Bronchial epithelial cell (primary cell): ENCODE measurements around the gene OSMR. TPM values are rescaled to one million over a fixed set of nuclear protein-coding genes. Genes with fewer than 3 reads are reported as not detected.
A peak's percentile ranks its signal among the peaks of the same experiment; 100 is the strongest.

Experiments
- DNase-seq: peaks from one replicate; pipeline ENCODE4 v3.0.0-alpha.2; 2010; ENCODE audit warnings: low read depth
- FAIRE-seq: peaks from 2 replicates; lab custom pipeline; 2011; peaks lifted over from hg19 to GRCh38; lab: Jason Lieb, UNC
- H3K27me3 ChIP-seq: 2 replicates; pipeline ENCODE4 v1.5.1; 2011; ENCODE audit warnings: low read length; ENCODE audit not compliant: control insufficient read depth, insufficient read depth
- H3K36me3 ChIP-seq: 2 replicates; pipeline ENCODE4 v1.5.1; 2011; ENCODE audit warnings: low read length; ENCODE audit not compliant: control insufficient read depth, insufficient read depth
- H3K4me3 ChIP-seq: 2 replicates; pipeline ENCODE4 v1.5.1; 2011; ENCODE audit warnings: mild to moderate bottlenecking, low read depth, low read length, control low read depth
- CTCF ChIP-seq: IDR thresholded peaks from 2 replicates; pipeline ENCODE4 v1.5.1; 2011; ENCODE audit warnings: mild to moderate bottlenecking, moderate library complexity, low read length, control low read depth, inconsistent platforms; ENCODE audit not compliant: insufficient read depth, severe bottlenecking
- total RNA-seq: library from RNA; depleted of rRNA; stranded (reverse); fragments of >200 nt; gene quantifications from 2 replicates; pipeline ENCODE4 v1.2.1, GENCODE V29; 2014

OSMR gene
- total RNA-seq, 1 donor from 2014 or later, result 36.9 TPM

GRCh38 chr5:38892363-38892762 is 46.6 kb downstream of the OSMR start:
- FAIRE-seq (peak; percentile 88), DNase-seq (no peak)
- TF ChIP-seq CTCF, result no peak
- peaks cover 7% of the 10 kb centered on the region for H3K36me3 ChIP-seq
- H3K27me3 ChIP-seq, result no peaks in the 10 kb centered on the region
- no peak overlapping the region for H3K4me3 ChIP-seq

DNA sequence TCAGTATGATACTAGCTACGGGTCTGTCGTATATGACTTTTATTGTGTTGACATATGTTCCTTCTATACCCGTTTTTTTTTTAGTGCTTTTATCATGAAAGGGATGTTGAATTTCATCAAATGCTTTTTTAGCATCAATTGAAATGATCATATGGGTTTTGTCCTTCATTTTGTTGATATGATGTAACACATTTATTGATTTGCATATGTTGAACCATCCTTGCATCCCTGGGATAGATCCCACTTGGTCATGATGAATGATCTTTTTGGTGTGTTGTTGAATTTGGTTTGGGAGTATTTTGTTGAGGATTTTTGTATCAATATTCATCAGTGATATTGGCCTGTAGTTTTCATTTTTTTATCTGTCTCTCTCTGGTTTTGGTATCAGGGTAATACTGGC is 50.9 kb downstream of the OSMR start:
- no peak for TF ChIP-seq CTCF
- Histone ChIP-seq H3K4me3 (no peak overlapping the region), H3K27me3 (no peaks in the 10 kb centered on the region), H3K36me3 (peaks cover 7% of the 10 kb centered on the region)
- FAIRE-seq (no peak), DNase-seq (no peak)

- no peak for TF ChIP-seq CTCF
- H3K4me3 ChIP-seq, result no peak overlapping the region
- FAIRE-seq (no peak), DNase-seq (no peak)
- H3K36me3 ChIP-seq, result peaks cover 24% of the 10 kb centered on the region
- no peaks in the 10 kb centered on the region for H3K27me3 ChIP-seq
Observed at GRCh38 chr5:38899936-38900335, 54.1 kb downstream of the OSMR start.

GRCh38 chr5:38905516-38905915 is 59.7 kb downstream of the OSMR start:
- no peak for TF ChIP-seq CTCF
- Histone ChIP-seq H3K36me3 (peaks cover 32% of the 10 kb centered on the region), H3K27me3 (no peaks in the 10 kb centered on the region), H3K4me3 (no peak overlapping the region)
- FAIRE-seq, result no peak
- DNase-seq, result peak; percentile 35

- TF ChIP-seq CTCF, result no peak
- Histone ChIP-seq H3K27me3 (no peaks in the 10 kb centered on the region), H3K4me3 (no peak overlapping the region), H3K36me3 (peaks cover 31% of the 10 kb centered on the region)
- FAIRE-seq (no peak), DNase-seq (no peak)
Observed at GRCh38 chr5:38906503-38906902, 60.7 kb downstream of the OSMR start.

DNA sequence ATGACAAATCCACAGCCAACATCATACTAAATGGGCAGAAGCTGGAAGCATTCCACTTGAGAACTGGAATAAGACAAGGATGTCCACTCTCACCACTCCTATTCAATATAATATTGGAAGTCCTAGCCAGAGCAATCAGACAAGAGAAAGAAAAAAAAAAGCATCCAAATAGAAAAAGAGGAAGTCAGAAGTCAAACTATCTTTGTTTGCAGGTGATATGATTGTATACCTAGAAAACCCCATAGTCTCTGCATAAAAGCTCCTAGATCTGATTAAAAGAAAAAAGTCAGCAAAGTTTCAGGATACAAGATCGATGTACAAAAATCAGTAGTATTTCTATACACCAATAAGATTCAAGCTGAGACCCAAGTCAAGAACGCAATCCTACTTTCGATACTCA is 66.1 kb downstream of the OSMR start:
- DNase-seq (no peak), FAIRE-seq (no peak)
- Histone ChIP-seq H3K36me3 (peaks cover 11% of the 10 kb centered on the region), H3K4me3 (no peak overlapping the region), H3K27me3 (no peaks in the 10 kb centered on the region)
- TF ChIP-seq CTCF, result no peak
